HEK293 (cell line): ENCODE measurements around the gene MED16.
A peak's percentile ranks its signal among the peaks of the same experiment; 100 is the strongest.

ENCODE experiments used
- FEZF1 ChIP-seq: fragments of 450-650 bp; formaldehyde crosslinking; IDR thresholded peaks from 2 replicates; pipeline ENCODE4 v1.5.1; 2016; ENCODE audit warnings: missing biosample characterization, missing genetic modification characterization
- GLI2 ChIP-seq: fragments of 450-650 bp; formaldehyde crosslinking; IDR thresholded peaks from 2 replicates; pipeline ENCODE4; 2017; ENCODE audit warnings: missing biosample characterization, missing genetic modification characterization, low read depth, borderline replicate concordance
- SCRT2 ChIP-seq: fragments of 450-650 bp; formaldehyde crosslinking; IDR thresholded peaks from 2 replicates; pipeline ENCODE4 v1.5.1; 2016; ENCODE audit warnings: missing biosample characterization, missing genetic modification characterization
- TCF7L2 ChIP-seq: IDR thresholded peaks from 2 replicates; pipeline ENCODE4 v1.6.1; 2011; ENCODE audit warnings: low read depth, mild to moderate bottlenecking, inconsistent platforms, low read length, moderate library complexity, borderline replicate concordance
- YY1 ChIP-seq: fragments of 450-650 bp; formaldehyde crosslinking; IDR thresholded peaks from 2 replicates; pipeline ENCODE4 v1.5.1; 2018; ENCODE audit warnings: missing biosample characterization, missing genetic modification characterization
- ZEB2 ChIP-seq: fragments of 450-650 bp; formaldehyde crosslinking; IDR thresholded peaks from 2 replicates; pipeline ENCODE4 v1.5.1; 2016; ENCODE audit warnings: missing biosample characterization, missing genetic modification characterization
- ZFP37 ChIP-seq: fragments of 450-650 bp; formaldehyde crosslinking; IDR thresholded peaks from 2 replicates; pipeline ENCODE4 v1.5.1; 2016; ENCODE audit warnings: missing biosample characterization, missing genetic modification characterization
- ZNF157 ChIP-seq: fragments of 450-650 bp; formaldehyde crosslinking; IDR thresholded peaks from 2 replicates; pipeline ENCODE4 v1.5.1; 2016; ENCODE audit warnings: missing biosample characterization, missing genetic modification characterization
- ZNF169 ChIP-seq: fragments of 450-650 bp; formaldehyde crosslinking; IDR thresholded peaks from 2 replicates; pipeline ENCODE4 v1.5.1; 2016; ENCODE audit warnings: missing biosample characterization, missing genetic modification characterization
- ZNF324 ChIP-seq: fragments of 450-650 bp; formaldehyde crosslinking; IDR thresholded peaks from 2 replicates; pipeline ENCODE4 v1.5.1; 2016; ENCODE audit warnings: missing biosample characterization, missing genetic modification characterization
- ZNF37A ChIP-seq: fragments of 450-650 bp; IDR thresholded peaks from 2 replicates; pipeline ENCODE4 v1.5.1; 2018; ENCODE audit warnings: missing biosample characterization, missing genetic modification characterization
- ZNF394 ChIP-seq: fragments of 450-650 bp; formaldehyde crosslinking; IDR thresholded peaks from 2 replicates; pipeline ENCODE4 v1.5.1; 2016; ENCODE audit warnings: missing biosample characterization, missing genetic modification characterization, mild to moderate bottlenecking, moderate library complexity, borderline replicate concordance
- ZNF416 ChIP-seq: fragments of 450-650 bp; formaldehyde crosslinking; IDR thresholded peaks from 2 replicates; pipeline ENCODE4 v1.5.1; 2016; ENCODE audit warnings: missing biosample characterization, missing genetic modification characterization
- ZNF626 ChIP-seq: fragments of 450-650 bp; sonication (Bioruptor Pico); formaldehyde crosslinking; IDR thresholded peaks from 2 replicates; pipeline ENCODE4 v1.5.1; 2018; ENCODE audit warnings: missing biosample characterization, missing genetic modification characterization, inconsistent platforms
- ZNF768 ChIP-seq: fragments of 450-650 bp; formaldehyde crosslinking; IDR thresholded peaks from 2 replicates; pipeline ENCODE4 v1.5.1; 2018; ENCODE audit warnings: missing biosample characterization, mild to moderate bottlenecking, missing genetic modification characterization
- ZNF791 ChIP-seq: fragments of 450-650 bp; formaldehyde crosslinking; IDR thresholded peaks from 2 replicates; pipeline ENCODE4 v1.5.1; 2016; ENCODE audit warnings: missing biosample characterization, missing genetic modification characterization
- ZNF830 ChIP-seq: fragments of 450-650 bp; IDR thresholded peaks from 2 replicates; pipeline ENCODE4 v1.5.0; 2018; ENCODE audit warnings: missing biosample characterization, missing genetic modification characterization, low read depth, mild to moderate bottlenecking, moderate library complexity
- ZSCAN23 ChIP-seq: fragments of 450-650 bp; formaldehyde crosslinking; IDR thresholded peaks from 2 replicates; pipeline ENCODE4 v1.5.1; 2016; ENCODE audit warnings: missing biosample characterization, missing genetic modification characterization
- ZSCAN30 ChIP-seq: fragments of 450-650 bp; IDR thresholded peaks from 2 replicates; pipeline ENCODE4 v1.5.1; 2018; ENCODE audit warnings: missing biosample characterization, mild to moderate bottlenecking, missing genetic modification characterization, moderate library complexity
- TF ChIP-seq, protein P1 (sequence below): fragments of 450-650 bp; formaldehyde crosslinking; IDR thresholded peaks from 2 replicates; pipeline ENCODE4 v1.5.1; 2016; ENCODE audit warnings: missing biosample characterization, missing genetic modification characterization, low read depth
- TF ChIP-seq, protein P2 (sequence below): fragments of 450-650 bp; formaldehyde crosslinking; conservative IDR thresholded peaks from 2 replicates; pipeline ENCODE4 v1.5.1; 2016; ENCODE audit warnings: low read depth, missing biosample characterization, missing genetic modification characterization
- TF ChIP-seq, protein P3 (sequence below): fragments of 450-650 bp; formaldehyde crosslinking; IDR thresholded peaks from 2 replicates; pipeline ENCODE4 v1.5.1; 2016; ENCODE audit warnings: missing biosample characterization, missing genetic modification characterization
- TF ChIP-seq, protein P4 (sequence below): fragments of 450-650 bp; formaldehyde crosslinking; IDR thresholded peaks from 2 replicates; pipeline ENCODE4 v1.5.1; 2017; ENCODE audit warnings: missing biosample characterization, missing genetic modification characterization
- TF ChIP-seq, protein P5 (sequence below): fragments of 450-650 bp; formaldehyde crosslinking; IDR thresholded peaks from 2 replicates; pipeline ENCODE4 v1.5.1; 2016; ENCODE audit warnings: missing biosample characterization, missing genetic modification characterization
- TF ChIP-seq, protein P6 (sequence below): fragments of 450-650 bp; formaldehyde crosslinking; IDR thresholded peaks from 2 replicates; pipeline ENCODE4 v1.5.1; 2016; ENCODE audit warnings: missing biosample characterization, missing genetic modification characterization
- TF ChIP-seq, protein P7 (sequence below): fragments of 450-650 bp; formaldehyde crosslinking; IDR thresholded peaks from 2 replicates; pipeline ENCODE4 v1.5.1; 2016; ENCODE audit warnings: missing biosample characterization, missing genetic modification characterization
- TF ChIP-seq, protein P8 (sequence below): fragments of 450-650 bp; formaldehyde crosslinking; IDR thresholded peaks from 2 replicates; pipeline ENCODE4 v1.5.1; 2016; ENCODE audit warnings: missing biosample characterization, missing genetic modification characterization

The MED16 gene

DNA sequence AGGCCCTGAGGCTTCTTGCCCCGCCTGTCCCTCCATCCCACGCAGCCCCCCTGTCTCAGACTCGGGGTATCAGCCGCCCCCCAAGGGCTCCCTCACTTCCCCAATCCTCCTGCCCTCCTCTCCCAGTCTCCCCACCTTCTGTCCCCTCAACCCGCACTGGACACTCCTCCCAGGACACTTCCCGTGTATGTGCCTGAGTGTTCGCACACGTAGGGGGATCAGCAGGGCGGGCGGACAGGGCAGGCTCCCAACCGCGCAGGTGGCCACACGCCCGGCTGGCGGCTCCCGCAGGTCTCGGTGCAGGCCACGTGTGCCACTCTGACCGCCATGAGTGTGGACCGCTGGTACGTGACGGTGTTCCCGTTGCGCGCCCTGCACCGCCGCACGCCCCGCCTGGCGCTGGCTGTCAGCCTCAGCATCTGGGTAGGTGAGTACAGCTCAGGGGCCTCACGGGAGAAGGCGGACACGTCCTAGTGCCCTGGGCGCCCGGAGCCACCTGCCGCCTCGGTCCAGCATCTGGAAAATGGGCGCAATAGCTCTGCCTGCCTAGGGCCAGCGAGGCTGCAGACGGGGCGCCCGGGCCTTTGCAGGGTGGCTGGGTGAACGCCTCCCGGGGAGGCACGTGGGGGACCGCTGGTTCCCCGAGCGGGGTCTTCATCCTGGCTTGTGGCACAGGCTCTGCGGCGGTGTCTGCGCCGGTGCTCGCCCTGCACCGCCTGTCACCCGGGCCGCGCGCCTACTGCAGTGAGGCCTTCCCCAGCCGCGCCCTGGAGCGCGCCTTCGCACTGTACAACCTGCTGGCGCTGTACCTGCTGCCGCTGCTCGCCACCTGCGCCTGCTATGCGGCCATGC, 26.4 kb upstream of the MED16 start (continued):
- TF ChIP-seq, protein P1, sequence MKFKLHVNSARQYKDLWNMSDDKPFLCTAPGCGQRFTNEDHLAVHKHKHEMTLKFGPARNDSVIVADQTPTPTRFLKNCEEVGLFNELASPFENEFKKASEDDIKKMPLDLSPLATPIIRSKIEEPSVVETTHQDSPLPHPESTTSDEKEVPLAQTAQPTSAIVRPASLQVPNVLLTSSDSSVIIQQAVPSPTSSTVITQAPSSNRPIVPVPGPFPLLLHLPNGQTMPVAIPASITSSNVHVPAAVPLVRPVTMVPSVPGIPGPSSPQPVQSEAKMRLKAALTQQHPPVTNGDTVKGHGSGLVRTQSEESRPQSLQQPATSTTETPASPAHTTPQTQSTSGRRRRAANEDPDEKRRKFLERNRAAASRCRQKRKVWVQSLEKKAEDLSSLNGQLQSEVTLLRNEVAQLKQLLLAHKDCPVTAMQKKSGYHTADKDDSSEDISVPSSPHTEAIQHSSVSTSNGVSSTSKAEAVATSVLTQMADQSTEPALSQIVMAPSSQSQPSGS, result no peak
- TF ChIP-seq, protein P2, sequence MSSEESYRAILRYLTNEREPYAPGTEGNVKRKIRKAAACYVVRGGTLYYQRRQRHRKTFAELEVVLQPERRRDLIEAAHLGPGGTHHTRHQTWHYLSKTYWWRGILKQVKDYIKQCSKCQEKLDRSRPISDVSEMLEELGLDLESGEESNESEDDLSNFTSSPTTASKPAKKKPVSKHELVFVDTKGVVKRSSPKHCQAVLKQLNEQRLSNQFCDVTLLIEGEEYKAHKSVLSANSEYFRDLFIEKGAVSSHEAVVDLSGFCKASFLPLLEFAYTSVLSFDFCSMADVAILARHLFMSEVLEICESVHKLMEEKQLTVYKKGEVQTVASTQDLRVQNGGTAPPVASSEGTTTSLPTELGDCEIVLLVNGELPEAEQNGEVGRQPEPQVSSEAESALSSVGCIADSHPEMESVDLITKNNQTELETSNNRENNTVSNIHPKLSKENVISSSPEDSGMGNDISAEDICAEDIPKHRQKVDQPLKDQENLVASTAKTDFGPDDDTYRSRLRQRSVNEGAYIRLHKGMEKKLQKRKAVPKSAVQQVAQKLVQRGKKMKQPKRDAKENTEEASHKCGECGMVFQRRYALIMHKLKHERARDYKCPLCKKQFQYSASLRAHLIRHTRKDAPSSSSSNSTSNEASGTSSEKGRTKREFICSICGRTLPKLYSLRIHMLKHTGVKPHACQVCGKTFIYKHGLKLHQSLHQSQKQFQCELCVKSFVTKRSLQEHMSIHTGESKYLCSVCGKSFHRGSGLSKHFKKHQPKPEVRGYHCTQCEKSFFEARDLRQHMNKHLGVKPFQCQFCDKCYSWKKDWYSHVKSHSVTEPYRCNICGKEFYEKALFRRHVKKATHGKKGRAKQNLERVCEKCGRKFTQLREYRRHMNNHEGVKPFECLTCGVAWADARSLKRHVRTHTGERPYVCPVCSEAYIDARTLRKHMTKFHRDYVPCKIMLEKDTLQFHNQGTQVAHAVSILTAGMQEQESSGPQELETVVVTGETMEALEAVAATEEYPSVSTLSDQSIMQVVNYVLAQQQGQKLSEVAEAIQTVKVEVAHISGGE (tag by site-specific recombination), result no peak
- no peak for TF ChIP-seq ZNF169 (tag by site-specific recombination)
- TF ChIP-seq, protein P3, sequence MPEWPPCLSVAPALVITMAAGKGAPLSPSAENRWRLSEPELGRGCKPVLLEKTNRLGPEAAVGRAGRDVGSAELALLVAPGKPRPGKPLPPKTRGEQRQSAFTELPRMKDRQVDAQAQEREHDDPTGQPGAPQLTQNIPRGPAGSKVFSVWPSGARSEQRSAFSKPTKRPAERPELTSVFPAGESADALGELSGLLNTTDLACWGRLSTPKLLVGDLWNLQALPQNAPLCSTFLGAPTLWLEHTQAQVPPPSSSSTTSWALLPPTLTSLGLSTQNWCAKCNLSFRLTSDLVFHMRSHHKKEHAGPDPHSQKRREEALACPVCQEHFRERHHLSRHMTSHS (tag by site-specific recombination), result no peak
- TF ChIP-seq ZNF830 (tag by site-specific recombination), result no peak
- TF ChIP-seq, protein P4, sequence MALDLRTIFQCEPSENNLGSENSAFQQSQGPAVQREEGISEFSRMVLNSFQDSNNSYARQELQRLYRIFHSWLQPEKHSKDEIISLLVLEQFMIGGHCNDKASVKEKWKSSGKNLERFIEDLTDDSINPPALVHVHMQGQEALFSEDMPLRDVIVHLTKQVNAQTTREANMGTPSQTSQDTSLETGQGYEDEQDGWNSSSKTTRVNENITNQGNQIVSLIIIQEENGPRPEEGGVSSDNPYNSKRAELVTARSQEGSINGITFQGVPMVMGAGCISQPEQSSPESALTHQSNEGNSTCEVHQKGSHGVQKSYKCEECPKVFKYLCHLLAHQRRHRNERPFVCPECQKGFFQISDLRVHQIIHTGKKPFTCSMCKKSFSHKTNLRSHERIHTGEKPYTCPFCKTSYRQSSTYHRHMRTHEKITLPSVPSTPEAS (tag by site-specific recombination), result no peak
- TF ChIP-seq, protein P5, sequence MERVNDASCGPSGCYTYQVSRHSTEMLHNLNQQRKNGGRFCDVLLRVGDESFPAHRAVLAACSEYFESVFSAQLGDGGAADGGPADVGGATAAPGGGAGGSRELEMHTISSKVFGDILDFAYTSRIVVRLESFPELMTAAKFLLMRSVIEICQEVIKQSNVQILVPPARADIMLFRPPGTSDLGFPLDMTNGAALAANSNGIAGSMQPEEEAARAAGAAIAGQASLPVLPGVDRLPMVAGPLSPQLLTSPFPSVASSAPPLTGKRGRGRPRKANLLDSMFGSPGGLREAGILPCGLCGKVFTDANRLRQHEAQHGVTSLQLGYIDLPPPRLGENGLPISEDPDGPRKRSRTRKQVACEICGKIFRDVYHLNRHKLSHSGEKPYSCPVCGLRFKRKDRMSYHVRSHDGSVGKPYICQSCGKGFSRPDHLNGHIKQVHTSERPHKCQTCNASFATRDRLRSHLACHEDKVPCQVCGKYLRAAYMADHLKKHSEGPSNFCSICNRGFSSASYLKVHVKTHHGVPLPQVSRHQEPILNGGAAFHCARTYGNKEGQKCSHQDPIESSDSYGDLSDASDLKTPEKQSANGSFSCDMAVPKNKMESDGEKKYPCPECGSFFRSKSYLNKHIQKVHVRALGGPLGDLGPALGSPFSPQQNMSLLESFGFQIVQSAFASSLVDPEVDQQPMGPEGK (tag by site-specific recombination), result peak; percentile 43
- TF ChIP-seq ZNF791, result no peak
- no peak for TF ChIP-seq ZFP37
- TF ChIP-seq GLI2 (tag by site-specific recombination), result no peak
- no peak for TF ChIP-seq ZSCAN23
- TF ChIP-seq ZNF157 (tag by site-specific recombination), result no peak
- TF ChIP-seq, protein P6, sequence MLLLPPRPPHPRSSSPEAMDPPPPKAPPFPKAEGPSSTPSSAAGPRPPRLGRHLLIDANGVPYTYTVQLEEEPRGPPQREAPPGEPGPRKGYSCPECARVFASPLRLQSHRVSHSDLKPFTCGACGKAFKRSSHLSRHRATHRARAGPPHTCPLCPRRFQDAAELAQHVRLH (tag by site-specific recombination), result 0 out of 2 replicates have a peak, but pooled peaks have one; percentile 40
- TF ChIP-seq, protein P7, sequence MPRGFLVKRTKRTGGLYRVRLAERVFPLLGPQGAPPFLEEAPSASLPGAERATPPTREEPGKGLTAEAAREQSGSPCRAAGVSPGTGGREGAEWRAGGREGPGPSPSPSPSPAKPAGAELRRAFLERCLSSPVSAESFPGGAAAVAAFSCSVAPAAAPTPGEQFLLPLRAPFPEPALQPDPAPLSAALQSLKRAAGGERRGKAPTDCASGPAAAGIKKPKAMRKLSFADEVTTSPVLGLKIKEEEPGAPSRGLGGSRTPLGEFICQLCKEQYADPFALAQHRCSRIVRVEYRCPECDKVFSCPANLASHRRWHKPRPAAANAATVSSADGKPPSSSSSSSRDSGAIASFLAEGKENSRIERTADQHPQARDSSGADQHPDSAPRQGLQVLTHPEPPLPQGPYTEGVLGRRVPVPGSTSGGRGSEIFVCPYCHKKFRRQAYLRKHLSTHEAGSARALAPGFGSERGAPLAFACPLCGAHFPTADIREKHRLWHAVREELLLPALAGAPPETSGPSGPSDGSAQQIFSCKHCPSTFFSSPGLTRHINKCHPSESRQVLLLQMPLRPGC (tag by site-specific recombination), result no peak
- no peak for TF ChIP-seq ZSCAN30
- TF ChIP-seq, protein P8, sequence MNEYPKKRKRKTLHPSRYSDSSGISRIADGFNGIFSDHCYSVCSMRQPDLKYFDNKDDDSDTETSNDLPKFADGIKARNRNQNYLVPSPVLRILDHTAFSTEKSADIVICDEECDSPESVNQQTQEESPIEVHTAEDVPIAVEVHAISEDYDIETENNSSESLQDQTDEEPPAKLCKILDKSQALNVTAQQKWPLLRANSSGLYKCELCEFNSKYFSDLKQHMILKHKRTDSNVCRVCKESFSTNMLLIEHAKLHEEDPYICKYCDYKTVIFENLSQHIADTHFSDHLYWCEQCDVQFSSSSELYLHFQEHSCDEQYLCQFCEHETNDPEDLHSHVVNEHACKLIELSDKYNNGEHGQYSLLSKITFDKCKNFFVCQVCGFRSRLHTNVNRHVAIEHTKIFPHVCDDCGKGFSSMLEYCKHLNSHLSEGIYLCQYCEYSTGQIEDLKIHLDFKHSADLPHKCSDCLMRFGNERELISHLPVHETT (tag by site-specific recombination), result no peak
- no peak for TF ChIP-seq ZNF768
- TF ChIP-seq TCF7L2, result no peak
- peak; percentile 88 for TF ChIP-seq ZEB2 (tag by site-specific recombination)
- no peak for TF ChIP-seq FEZF1 (tag by site-specific recombination)
- TF ChIP-seq ZNF37A, result no peak
- TF ChIP-seq YY1, result peak; percentile 52; the same call in 1 of the 2 replicates
- TF ChIP-seq ZNF324 (tag by site-specific recombination), result peak; percentile 64
- no peak for TF ChIP-seq ZNF626 (tag by site-specific recombination)
- no peak for TF ChIP-seq ZNF394 (tag by site-specific recombination)
- TF ChIP-seq SCRT2 (tag by site-specific recombination), result no peak
- no peak for TF ChIP-seq ZNF416 (tag by site-specific recombination)
